C1 segment of cervical spinal cord (tissue), 14 donors: ENCODE data around the gene BAIAP2L1.
"Not testable (repeated sequence)": the region's sequence is repeated elsewhere in the genome, so short reads cannot be mapped to it uniquely, and the experiment has no call there.

Experiments used
- DNase-seq, 14 donors: peaks; one replicate each; lab custom pipeline; 2025; lab: John Stamatoyannopoulos, UW

The BAIAP2L1 gene

GRCh38 chr7:98400542-98401340 is at the start of gene BAIAP2L1:
TSS of gene BAIAP2L1 (minus strand) at chr7:98401090. CDS start at chr7:98400852, 238 bp downstream.
- DNase-seq, result peak in 2 of 14 donors; percentile 6 to 7

GRCh38 chr7:98448766-98449165 is 47.9 kb upstream of the BAIAP2L1 start:
- no peak for DNase-seq

GRCh38 chr7:98440992-98441391 is 40.1 kb upstream of the BAIAP2L1 start:
- not testable (repeated sequence) for DNase-seq

- DNase-seq, result no peak
Observed at GRCh38 chr7:98439484-98439883, 38.6 kb upstream of the BAIAP2L1 start.

GRCh38 chr7:98434087-98434486 is 33.2 kb upstream of the BAIAP2L1 start:
- no peak for DNase-seq

GRCh38 chr7:98429799-98430198 is 28.9 kb upstream of the BAIAP2L1 start:
- no peak for DNase-seq

GRCh38 chr7:98423043-98423442 is 22.2 kb upstream of the BAIAP2L1 start:
- DNase-seq, result no peak

GRCh38 chr7:98420966-98421612 is 20.2 kb upstream of the BAIAP2L1 start:
- no peak for DNase-seq

- not testable (repeated sequence) for DNase-seq
Observed at GRCh38 chr7:98419988-98420387, 19.1 kb upstream of the BAIAP2L1 start.

- not testable (repeated sequence) for DNase-seq
Observed at GRCh38 chr7:98419316-98419691, 18.4 kb upstream of the BAIAP2L1 start.

- DNase-seq, result no peak
Observed at GRCh38 chr7:98418636-98419315, 17.9 kb upstream of the BAIAP2L1 start.

- no peak for DNase-seq
Observed at GRCh38 chr7:98418271-98418635, 17.4 kb upstream of the BAIAP2L1 start.

- not testable (repeated sequence) for DNase-seq
Observed at GRCh38 chr7:98417604-98418270, 16.8 kb upstream of the BAIAP2L1 start.

- no peak for DNase-seq
Observed at GRCh38 chr7:98414205-98414900, 13.5 kb upstream of the BAIAP2L1 start.

- DNase-seq, result not testable (repeated sequence)
Observed at GRCh38 chr7:98413655-98414054, 12.8 kb upstream of the BAIAP2L1 start.

GRCh38 chr7:98409843-98410242 is 9.0 kb upstream of the BAIAP2L1 start:
- DNase-seq, result no peak

GRCh38 chr7:98408146-98408545 is 7.3 kb upstream of the BAIAP2L1 start:
- not testable (repeated sequence) for DNase-seq

- DNase-seq, result no peak
Observed at GRCh38 chr7:98406827-98407226, 5.9 kb upstream of the BAIAP2L1 start.

- DNase-seq, result no peak
Observed at GRCh38 chr7:98404840-98405239, 4.0 kb upstream of the BAIAP2L1 start.

- no peak for DNase-seq
Observed at GRCh38 chr7:98399890-98400541, 874 bp downstream of the BAIAP2L1 start.

GRCh38 chr7:98399462-98399861 is 1.4 kb downstream of the BAIAP2L1 start:
- DNase-seq, result no peak
